D721Med (cell line): Measurements from ENCODE around the gene CCT5.

Experiments
- DNase-seq: peaks from one replicate; pipeline ENCODE4 v3.0.0; 2011; ENCODE audit warnings: low spot score; ENCODE audit not compliant: insufficient read length
- FAIRE-seq: peaks from 2 replicates; lab custom pipeline; 2011; peaks lifted over from hg19 to GRCh38; lab: Jason Lieb, UNC
- TF ChIP-seq, protein P1 (sequence below): IDR thresholded peaks from 2 replicates; pipeline ENCODE4 v1.5.1; 2012; ENCODE audit warnings: mild to moderate bottlenecking, control low read depth; ENCODE audit not compliant: insufficient read depth; ENCODE audit errors: missing control alignments

Gene CCT5

DNA sequence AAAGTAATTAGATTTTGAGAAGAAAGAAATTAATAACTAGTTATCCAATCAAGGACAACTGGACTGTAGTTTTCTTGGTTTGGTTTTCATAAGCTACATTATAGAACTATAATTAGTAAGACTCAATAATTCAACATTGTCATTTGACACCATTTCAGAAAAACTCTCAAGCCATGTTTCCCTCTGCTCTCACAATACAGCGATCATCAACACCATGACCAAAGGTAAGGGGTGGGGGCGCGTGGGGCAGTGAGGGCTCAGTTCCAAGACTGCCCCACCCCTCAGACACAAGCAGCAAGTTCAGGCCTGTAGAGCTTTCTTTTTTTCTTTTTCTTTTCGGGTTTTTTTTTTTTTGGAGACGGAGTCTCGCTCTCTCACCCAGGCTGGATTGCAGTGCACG lies 51.2 kb downstream of the CCT5 start:
- TF ChIP-seq, protein P1, sequence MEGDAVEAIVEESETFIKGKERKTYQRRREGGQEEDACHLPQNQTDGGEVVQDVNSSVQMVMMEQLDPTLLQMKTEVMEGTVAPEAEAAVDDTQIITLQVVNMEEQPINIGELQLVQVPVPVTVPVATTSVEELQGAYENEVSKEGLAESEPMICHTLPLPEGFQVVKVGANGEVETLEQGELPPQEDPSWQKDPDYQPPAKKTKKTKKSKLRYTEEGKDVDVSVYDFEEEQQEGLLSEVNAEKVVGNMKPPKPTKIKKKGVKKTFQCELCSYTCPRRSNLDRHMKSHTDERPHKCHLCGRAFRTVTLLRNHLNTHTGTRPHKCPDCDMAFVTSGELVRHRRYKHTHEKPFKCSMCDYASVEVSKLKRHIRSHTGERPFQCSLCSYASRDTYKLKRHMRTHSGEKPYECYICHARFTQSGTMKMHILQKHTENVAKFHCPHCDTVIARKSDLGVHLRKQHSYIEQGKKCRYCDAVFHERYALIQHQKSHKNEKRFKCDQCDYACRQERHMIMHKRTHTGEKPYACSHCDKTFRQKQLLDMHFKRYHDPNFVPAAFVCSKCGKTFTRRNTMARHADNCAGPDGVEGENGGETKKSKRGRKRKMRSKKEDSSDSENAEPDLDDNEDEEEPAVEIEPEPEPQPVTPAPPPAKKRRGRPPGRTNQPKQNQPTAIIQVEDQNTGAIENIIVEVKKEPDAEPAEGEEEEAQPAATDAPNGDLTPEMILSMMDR, result no peak
- DNase-seq (no peak), FAIRE-seq (no peak)

DNA sequence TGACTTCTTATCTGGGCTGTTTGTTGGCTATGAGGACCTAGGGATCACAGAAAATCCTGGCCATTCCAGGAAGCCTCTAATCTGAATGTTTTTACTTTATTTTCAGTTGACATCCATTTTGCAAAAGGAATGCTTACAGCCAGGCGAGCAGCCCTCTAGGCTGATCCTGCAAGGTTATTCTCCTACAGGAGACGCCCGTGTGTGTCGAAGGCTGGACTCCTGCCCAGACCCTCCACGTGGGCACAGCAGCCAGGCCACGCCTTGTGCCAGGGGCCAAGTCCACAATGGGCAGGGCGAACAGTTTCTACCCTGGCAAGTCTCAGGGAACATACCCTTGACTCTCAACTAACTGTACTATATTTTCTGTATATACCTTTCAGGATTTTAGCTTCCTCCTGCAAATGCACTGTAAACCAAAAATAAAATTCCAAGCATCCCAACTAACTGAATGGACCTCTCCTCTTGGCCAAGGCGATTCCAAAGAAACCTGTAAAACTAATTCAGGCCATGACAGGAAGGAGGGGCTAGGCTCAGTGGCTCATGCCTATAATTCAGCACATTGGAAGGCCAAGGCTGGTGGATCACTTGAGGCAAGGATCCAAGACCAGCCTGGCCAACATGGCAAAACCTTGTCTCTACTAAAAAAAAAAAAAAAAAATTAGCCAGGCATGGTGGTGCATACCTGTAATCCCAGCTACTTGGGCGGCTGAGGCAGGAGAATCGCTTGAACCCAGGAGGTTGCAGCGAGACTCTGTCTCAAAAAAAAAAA lies 51.9 kb downstream of the CCT5 start:
- FAIRE-seq (no peak), DNase-seq (no peak)
- TF ChIP-seq, protein P1, result no peak

DNA sequence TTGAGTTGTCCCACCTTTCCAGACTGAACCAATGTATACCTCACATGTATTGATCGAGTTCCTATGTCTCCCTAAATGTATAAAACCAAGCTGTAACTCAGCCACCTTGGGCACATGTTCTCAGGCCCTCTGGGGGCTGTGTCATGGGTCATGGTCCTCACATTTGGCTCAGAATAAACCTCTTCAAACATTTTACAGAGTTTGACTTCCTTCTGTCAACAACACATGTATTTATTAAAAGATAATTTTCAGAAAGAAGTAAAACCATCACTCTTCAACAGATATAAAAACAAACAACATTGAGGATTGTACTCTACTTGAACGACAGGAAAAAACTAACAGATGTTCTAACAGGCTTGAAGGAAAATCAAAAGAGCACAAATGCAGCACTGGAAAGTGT lies 53.1 kb downstream of the CCT5 start:
- DNase-seq, result no peak
- TF ChIP-seq, protein P1, result no peak
- no peak for FAIRE-seq

DNA sequence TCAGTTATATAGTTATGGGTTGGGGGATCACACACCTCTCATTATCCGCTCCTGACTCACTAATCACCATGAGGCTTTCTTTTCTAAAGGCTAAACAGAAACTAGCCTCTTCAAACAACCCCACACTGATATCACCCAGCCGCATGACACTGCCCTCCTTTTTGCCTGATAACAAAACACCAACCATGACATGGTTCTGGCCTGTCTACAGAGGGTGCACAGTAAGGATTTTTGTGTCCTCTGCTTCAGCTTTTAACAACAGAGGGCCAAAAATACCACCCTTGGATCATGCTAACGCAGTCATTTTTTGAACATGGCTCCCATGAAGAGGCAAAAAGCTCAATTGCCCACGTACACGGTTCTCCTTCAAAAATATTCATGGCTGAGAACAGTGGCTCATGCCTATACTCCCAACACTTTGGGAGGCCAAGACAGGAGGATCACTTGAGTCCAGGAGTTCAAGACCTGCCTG lies 53.7 kb downstream of the CCT5 start:
- DNase-seq, result no peak
- TF ChIP-seq, protein P1, result no peak
- FAIRE-seq, result no peak

DNA sequence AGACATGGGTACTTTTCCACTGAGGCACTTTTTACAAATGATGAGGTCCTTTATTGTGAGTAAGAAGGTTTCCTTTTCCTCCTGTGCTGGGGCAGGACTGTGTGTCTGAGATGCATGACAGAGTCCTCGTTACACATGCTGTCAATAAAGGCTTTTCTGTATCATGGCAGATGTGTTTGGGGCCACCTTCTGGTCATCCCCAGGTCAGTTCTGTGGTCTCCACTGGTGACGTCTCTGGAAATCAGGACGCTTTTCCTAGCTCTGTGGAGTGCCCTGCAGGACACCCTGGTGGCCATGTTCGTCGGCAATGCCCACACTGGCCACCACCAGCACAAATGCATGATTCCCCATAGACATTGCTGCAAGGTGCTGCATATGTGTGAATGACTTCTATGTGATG lies 54.9 kb downstream of the CCT5 start:
- no peak for FAIRE-seq
- TF ChIP-seq, protein P1, result no peak
- DNase-seq, result no peak

DNA sequence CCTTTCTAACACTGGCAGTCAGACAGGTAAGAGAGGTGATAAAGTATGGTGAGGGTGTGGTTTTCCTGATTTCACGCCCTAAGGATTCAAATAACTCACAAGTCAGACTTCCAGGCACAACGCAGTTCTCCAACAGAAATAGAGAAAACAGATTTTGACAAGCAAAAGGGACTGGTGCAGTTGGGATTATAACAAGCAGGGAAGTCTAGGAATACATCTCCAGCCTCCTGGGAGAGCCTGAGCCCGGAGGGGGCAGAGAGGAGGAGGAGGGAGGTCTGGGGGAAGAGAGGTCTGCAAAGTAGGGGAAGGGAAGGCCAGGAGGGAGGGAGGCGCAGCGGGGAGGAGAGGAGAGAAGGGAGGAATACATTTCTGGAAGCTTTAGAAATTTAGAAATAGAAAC lies 56.0 kb downstream of the CCT5 start:
- TF ChIP-seq, protein P1, result no peak
- FAIRE-seq, result no peak
- DNase-seq, result no peak

DNA sequence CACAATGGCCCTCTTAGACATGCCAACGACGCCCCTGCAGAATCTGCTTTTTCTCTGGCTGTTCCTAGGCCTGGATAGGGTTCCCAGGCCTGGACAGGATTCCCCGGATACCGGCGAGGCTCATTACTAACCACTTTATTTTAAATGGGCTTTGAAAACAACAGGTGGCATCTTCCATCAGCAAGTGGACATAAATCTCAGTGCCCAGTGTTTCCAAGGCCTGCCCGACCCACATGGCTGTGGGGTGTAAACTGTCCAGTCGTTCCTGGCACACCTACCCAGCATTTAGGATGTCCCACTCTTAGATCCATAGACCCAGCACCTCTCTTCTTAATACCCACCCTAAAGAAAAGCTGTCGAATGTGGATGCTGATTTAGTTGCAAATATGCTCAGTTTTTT lies 56.7 kb downstream of the CCT5 start:
- DNase-seq (no peak), FAIRE-seq (no peak)
- TF ChIP-seq, protein P1, result no peak
